ENCODE measurements around the gene FOXJ3. TPM values are rescaled to one million over a fixed set of nuclear protein-coding genes. Genes with fewer than 3 reads are reported as not detected.

The FOXJ3 gene
- total RNA-seq, 2 experiments from 2014 or later: 41.5 to 44.5 TPM

DNA sequence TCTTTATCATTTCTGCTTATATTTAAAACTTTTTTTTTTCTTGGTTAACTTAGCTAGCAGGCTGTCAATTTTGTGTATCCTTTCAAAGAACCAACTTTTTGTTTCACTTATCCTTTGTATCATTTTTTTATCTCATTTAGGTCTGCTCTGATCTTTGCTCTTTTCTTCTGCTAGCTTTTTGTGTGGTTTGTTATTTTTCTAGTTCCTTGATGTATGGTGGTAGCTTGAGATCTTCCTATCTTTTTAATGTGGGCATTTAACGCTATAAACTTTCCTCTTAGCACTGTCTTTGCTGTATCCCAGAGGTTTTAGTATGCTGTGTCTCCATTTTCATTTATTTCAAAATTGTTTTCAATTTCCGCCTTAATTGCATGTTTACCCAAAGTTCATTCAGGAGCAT lies 36.5 kb downstream of the FOXJ3 start:
- no peak for ATAC-seq
- POLR2A ChIA-PET: no interaction called here
- Mint-ChIP-seq H3K36me3 (ENCODE audit: low read depth) (peaks cover 38% of the 10 kb centered on the region), H3K27me3 (ENCODE audit: low read depth) (no peaks in the 10 kb centered on the region), H3K4me3 (no peak overlapping the region), H3K9me3 (ENCODE audit: insufficient read depth) (peaks cover 29% of the 10 kb centered on the region), H3K27ac (no peak overlapping the region), H3K4me1 (ENCODE audit: low read depth) (peaks cover 9% of the 10 kb centered on the region)
- no peak for DNase-seq
- CTCF ChIA-PET: no interaction called here

- no peaks in the 10 kb centered on the region for H3K27me3 Mint-ChIP-seq (ENCODE audit: low read depth)
- H3K9me3 Mint-ChIP-seq (ENCODE audit: insufficient read depth): peaks cover 18% of the 10 kb centered on the region
- ATAC-seq (no peak), DNase-seq (no peak)
- H3K4me1 Mint-ChIP-seq (ENCODE audit: low read depth): peaks cover 9% of the 10 kb centered on the region
- ChIA-PET POLR2A (no interaction called here), CTCF (no interaction called here)
- peaks cover 41% of the 10 kb centered on the region for H3K36me3 Mint-ChIP-seq (ENCODE audit: low read depth)
- H3K4me3 Mint-ChIP-seq: no peak overlapping the region
- H3K27ac Mint-ChIP-seq: no peak overlapping the region
Measured at GRCh38 chr1:42295816-42296215, 39.2 kb downstream of the FOXJ3 start.

GRCh38 chr1:42290130-42290529 lies 44.9 kb downstream of the FOXJ3 start:
- Mint-ChIP-seq H3K4me1 (ENCODE audit: low read depth) (no peaks in the 10 kb centered on the region), H3K27me3 (ENCODE audit: low read depth) (no peaks in the 10 kb centered on the region), H3K9me3 (ENCODE audit: insufficient read depth) (no peaks in the 10 kb centered on the region), H3K36me3 (ENCODE audit: low read depth) (peaks cover 41% of the 10 kb centered on the region), H3K27ac (no peak overlapping the region), H3K4me3 (no peak overlapping the region)
- DNase-seq: no peak
- CTCF ChIA-PET: no interaction called here
- no peak for ATAC-seq
- POLR2A ChIA-PET: no interaction called here

DNA sequence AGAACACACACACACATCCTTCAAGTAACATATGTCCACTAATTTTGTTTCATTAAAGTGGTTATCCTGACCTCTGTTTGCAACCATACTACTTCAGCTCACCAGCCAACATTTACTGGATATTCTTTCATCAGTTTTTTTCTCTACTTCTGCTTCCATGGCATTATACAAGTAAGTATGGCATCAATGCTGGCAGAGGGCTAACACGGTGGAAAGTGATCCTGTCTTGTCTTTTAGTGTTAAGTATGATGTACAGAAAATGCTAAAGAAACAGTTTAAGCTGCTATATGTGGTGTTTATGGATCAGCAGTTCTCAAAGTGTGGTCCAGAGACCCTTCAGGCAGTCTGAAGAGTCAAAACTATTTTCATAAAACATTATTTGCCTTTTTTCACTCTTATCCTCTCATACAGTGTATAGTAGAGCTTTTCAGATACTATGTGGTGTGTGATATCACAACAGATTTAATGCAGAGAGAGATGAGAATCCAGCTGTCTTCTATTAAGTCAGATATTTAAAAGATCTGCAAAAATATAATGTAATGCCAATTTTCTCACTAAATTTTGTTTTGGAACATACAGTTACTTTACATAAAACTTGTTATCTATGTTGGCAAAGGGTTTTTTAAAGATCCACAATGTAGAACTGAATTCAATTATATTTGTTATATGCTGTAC lies 46.6 kb downstream of the FOXJ3 start:
- no peak for DNase-seq
- H3K4me3 Mint-ChIP-seq: no peak overlapping the region

GRCh38 chr1:42282867-42283583 lies 52.0 kb downstream of the FOXJ3 start:
- H3K36me3 Mint-ChIP-seq (ENCODE audit: low read depth): peaks cover 7% of the 10 kb centered on the region
- DNase-seq (no peak), ATAC-seq (no peak)
- no peak overlapping the region for H3K4me3 Mint-ChIP-seq
- no peak overlapping the region for H3K27ac Mint-ChIP-seq
- POLR2A ChIA-PET: no interaction called here
- no peaks in the 10 kb centered on the region for H3K27me3 Mint-ChIP-seq (ENCODE audit: low read depth)
- CTCF ChIA-PET: no interaction called here
- peaks cover 8% of the 10 kb centered on the region for H3K4me1 Mint-ChIP-seq (ENCODE audit: low read depth)
- H3K9me3 Mint-ChIP-seq (ENCODE audit: insufficient read depth): no peaks in the 10 kb centered on the region

More for the DNA sequence above, 46.6 kb downstream of the FOXJ3 start:
- POLR2A ChIA-PET: no interaction called here
- H3K4me1 Mint-ChIP-seq (ENCODE audit: low read depth): no peaks in the 10 kb centered on the region
- no peak overlapping the region for H3K27ac Mint-ChIP-seq
- no peaks in the 10 kb centered on the region for H3K27me3 Mint-ChIP-seq (ENCODE audit: low read depth)
- CTCF ChIA-PET: no interaction called here
- no peak for ATAC-seq
- H3K36me3 Mint-ChIP-seq (ENCODE audit: low read depth): peaks cover 33% of the 10 kb centered on the region
- no peaks in the 10 kb centered on the region for H3K9me3 Mint-ChIP-seq (ENCODE audit: insufficient read depth)

DNA sequence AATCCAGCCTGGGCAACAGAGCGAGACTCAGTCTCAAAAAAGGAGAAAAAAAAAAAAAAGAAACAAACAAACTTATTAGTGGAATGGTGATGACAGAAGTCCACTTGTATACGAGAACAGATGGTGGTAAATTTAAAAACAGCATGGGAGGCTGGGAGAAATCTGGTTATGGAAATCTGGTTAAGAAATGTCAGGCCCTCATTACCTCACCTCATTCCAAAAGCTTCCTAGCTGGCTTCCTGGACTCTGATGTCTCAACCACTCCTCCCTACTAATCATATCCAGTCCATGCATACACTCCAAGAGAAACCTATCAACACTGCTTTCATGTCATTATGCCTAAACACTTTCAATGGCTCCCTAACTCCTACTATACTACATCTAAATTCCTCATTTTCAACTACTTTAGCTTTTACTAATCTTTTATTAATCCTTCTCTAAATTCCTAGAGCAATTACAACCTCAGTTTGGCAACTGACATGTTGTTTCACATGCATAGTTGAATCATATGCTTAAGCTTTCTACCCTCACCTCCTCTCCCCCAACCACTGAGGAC lies 52.9 kb downstream of the FOXJ3 start:
- H3K27me3 Mint-ChIP-seq (ENCODE audit: low read depth): no peaks in the 10 kb centered on the region
- CTCF ChIA-PET: no interaction called here

DNA sequence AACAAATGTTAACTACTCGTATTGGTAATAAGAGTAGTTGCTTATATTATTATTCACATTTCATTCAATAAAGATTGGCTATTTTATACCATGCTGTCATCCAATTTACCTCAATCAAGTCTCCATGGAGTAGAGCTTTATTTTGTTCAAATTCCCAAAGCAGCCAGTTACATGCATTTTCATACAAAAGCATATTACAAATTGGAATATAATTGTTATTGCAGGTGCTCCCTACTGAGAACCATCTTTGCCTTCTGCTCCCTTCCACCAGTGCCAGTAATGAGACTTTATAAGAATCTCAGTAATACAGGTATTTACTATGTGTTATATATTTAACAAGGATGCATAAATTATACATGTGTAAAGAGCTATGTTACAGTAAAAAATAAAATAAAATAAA lies 54.2 kb downstream of the FOXJ3 start:
- no peaks in the 10 kb centered on the region for H3K27me3 Mint-ChIP-seq (ENCODE audit: low read depth)
- no peak for ATAC-seq
- ChIA-PET CTCF (no interaction called here), POLR2A (no interaction called here)
- no peak overlapping the region for H3K27ac Mint-ChIP-seq
- no peak for DNase-seq
- H3K4me3 Mint-ChIP-seq: no peak overlapping the region
- peaks cover 8% of the 10 kb centered on the region for H3K4me1 Mint-ChIP-seq (ENCODE audit: low read depth)
- H3K9me3 Mint-ChIP-seq (ENCODE audit: insufficient read depth): no peaks in the 10 kb centered on the region
- peaks cover 9% of the 10 kb centered on the region for H3K36me3 Mint-ChIP-seq (ENCODE audit: low read depth)

More for the DNA sequence above, 52.9 kb downstream of the FOXJ3 start:
- Mint-ChIP-seq H3K27ac (no peak overlapping the region), H3K9me3 (ENCODE audit: insufficient read depth) (no peaks in the 10 kb centered on the region), H3K36me3 (ENCODE audit: low read depth) (peaks cover 4% of the 10 kb centered on the region), H3K4me1 (ENCODE audit: low read depth) (peaks cover 8% of the 10 kb centered on the region), H3K4me3 (no peak overlapping the region)
- POLR2A ChIA-PET: no interaction called here
- DNase-seq (no peak), ATAC-seq (no peak)

- no peak for DNase-seq
- peaks cover 17% of the 10 kb centered on the region for H3K36me3 Mint-ChIP-seq (ENCODE audit: low read depth)
- ChIA-PET POLR2A (no interaction called here), CTCF (interaction anchor here (1.5 to 2.0 kb wide), 2 partner anchors 65 to 105 kb away, joined by 3 to 8 read pairs; no protein-coding TSS in a partner anchor)
- no peaks in the 10 kb centered on the region for H3K27me3 Mint-ChIP-seq (ENCODE audit: low read depth)
- H3K4me1 Mint-ChIP-seq (ENCODE audit: low read depth): peaks cover 8% of the 10 kb centered on the region
- ATAC-seq: no peak
- no peak overlapping the region for H3K27ac Mint-ChIP-seq
- H3K9me3 Mint-ChIP-seq (ENCODE audit: insufficient read depth): no peaks in the 10 kb centered on the region
- no peak overlapping the region for H3K4me3 Mint-ChIP-seq
Measured at GRCh38 chr1:42279055-42279454, 56.0 kb downstream of the FOXJ3 start.

- ChIA-PET POLR2A (interaction anchor here (0.6 kb wide), 1 partner anchor 61 kb away, joined by 3 read pairs; no protein-coding TSS in a partner anchor), CTCF (interaction anchor here (1.1 kb wide), 1 partner anchor 31 kb away, joined by 3 read pairs; no protein-coding TSS in a partner anchor)
- Mint-ChIP-seq H3K4me1 (ENCODE audit: low read depth) (no peaks in the 10 kb centered on the region), H3K4me3 (no peak overlapping the region), H3K27me3 (ENCODE audit: low read depth) (no peaks in the 10 kb centered on the region), H3K36me3 (ENCODE audit: low read depth) (peaks cover 33% of the 10 kb centered on the region), H3K9me3 (ENCODE audit: insufficient read depth) (no peaks in the 10 kb centered on the region), H3K27ac (no peak overlapping the region)
- DNase-seq (no peak), ATAC-seq (no peak)
Measured at GRCh38 chr1:42272920-42273319, 62.1 kb downstream of the FOXJ3 start.

GRCh38 chr1:42267904-42268303 lies 67.1 kb downstream of the FOXJ3 start:
- Mint-ChIP-seq H3K36me3 (ENCODE audit: low read depth) (peaks cover 34% of the 10 kb centered on the region), H3K27ac (no peak overlapping the region), H3K27me3 (ENCODE audit: low read depth) (no peaks in the 10 kb centered on the region), H3K9me3 (ENCODE audit: insufficient read depth) (no peaks in the 10 kb centered on the region), H3K4me1 (ENCODE audit: low read depth) (peaks cover 5% of the 10 kb centered on the region), H3K4me3 (no peak overlapping the region)
- ChIA-PET CTCF (no interaction called here), POLR2A (interaction anchor here (0.6 to 0.7 kb wide), 2 partner anchors 107 to 454 kb away, joined by 3 to 4 read pairs; no protein-coding TSS in a partner anchor)
- no peak for DNase-seq
- no peak for ATAC-seq

GRCh38 chr1:42266253-42267135 lies 68.5 kb downstream of the FOXJ3 start:
- peaks cover 35% of the 10 kb centered on the region for H3K36me3 Mint-ChIP-seq (ENCODE audit: low read depth)

More at GRCh38 chr1:42266253-42267135, 68.5 kb downstream of the FOXJ3 start:
- Mint-ChIP-seq H3K27ac (no peak overlapping the region), H3K9me3 (ENCODE audit: insufficient read depth) (no peaks in the 10 kb centered on the region), H3K4me1 (ENCODE audit: low read depth) (peaks cover 5% of the 10 kb centered on the region), H3K27me3 (ENCODE audit: low read depth) (no peaks in the 10 kb centered on the region), H3K4me3 (no peak overlapping the region)
- ChIA-PET CTCF (no interaction called here), POLR2A (no interaction called here)
- DNase-seq (no peak), ATAC-seq (no peak)
